Trophoblast cell (in vitro differentiated cells and primary cell): ENCODE results near the gene MCF2L2.

Experiments
- DNase-seq, 2 donors: peaks; one replicate each; pipeline ENCODE4 v3.0.0-alpha.2; 2016
- H2AFZ ChIP-seq: 2 replicates; pipeline ENCODE4 v1.6.1; 2013; ENCODE audit warnings: low read length, moderate library complexity, mild to moderate bottlenecking; ENCODE audit not compliant: insufficient read depth, poor library complexity
- H2AK5ac ChIP-seq: 2 replicates; pipeline ENCODE4 v1.6.1; 2013; ENCODE audit warnings: mild to moderate bottlenecking, low read length
- H2BK120ac ChIP-seq: 2 replicates; pipeline ENCODE4 v1.6.1; 2013; ENCODE audit warnings: low read length, mild to moderate bottlenecking, moderate library complexity; ENCODE audit not compliant: insufficient read depth, poor library complexity
- H2BK12ac ChIP-seq: 2 replicates; pipeline ENCODE4 v1.6.1; 2013; ENCODE audit warnings: mild to moderate bottlenecking, low read length, moderate library complexity
- H2BK5ac ChIP-seq: 2 replicates; pipeline ENCODE4 v1.6.1; 2013; ENCODE audit warnings: low read length, low read depth, moderate library complexity, mild to moderate bottlenecking; ENCODE audit not compliant: poor library complexity
- H3K14ac ChIP-seq: 2 replicates; pipeline ENCODE4 v1.6.1; 2013; ENCODE audit warnings: mild to moderate bottlenecking, low read length
- H3K18ac ChIP-seq: 2 replicates; pipeline ENCODE4 v1.6.1; 2013; ENCODE audit warnings: mild to moderate bottlenecking, low read length
- H3K23ac ChIP-seq: 2 replicates; pipeline ENCODE4 v1.6.1; 2013; ENCODE audit warnings: low read length
- H3K27ac ChIP-seq: 2 replicates; pipeline ENCODE4 v1.5.1; 2013; ENCODE audit warnings: low read depth, mild to moderate bottlenecking, inconsistent platforms, low read length, moderate library complexity
- H3K27me3 ChIP-seq: 2 replicates; pipeline ENCODE4 v1.6.1; 2013; ENCODE audit warnings: inconsistent platforms, mild to moderate bottlenecking, low read length, moderate library complexity; ENCODE audit not compliant: insufficient read depth
- H3K36me3 ChIP-seq, 2 experiments: 1 replicate in 1 of 2; 2 replicates in 1 of 2; pipeline ENCODE4 v1.6.1; 2013; ENCODE audit warnings: low read length in 2 of 2, mild to moderate bottlenecking in 2 of 2, moderate library complexity in 1 of 2; ENCODE audit not compliant: insufficient read depth in 2 of 2, control insufficient read depth in 1 of 2
- H3K4ac ChIP-seq: 2 replicates; pipeline ENCODE4 v1.6.1; 2013; ENCODE audit warnings: low read depth, mild to moderate bottlenecking, low read length, moderate library complexity
- H3K4me1 ChIP-seq, 2 experiments: 1 replicate in 1 of 2; 2 replicates in 1 of 2; pipeline ENCODE4 v1.6.1; 2013; ENCODE audit warnings: low read length in 2 of 2, mild to moderate bottlenecking in 2 of 2, moderate library complexity in 1 of 2; ENCODE audit not compliant: insufficient read depth in 2 of 2, control insufficient read depth in 1 of 2
- H3K4me2 ChIP-seq: 2 replicates; pipeline ENCODE4 v1.6.1; 2013; ENCODE audit warnings: inconsistent platforms, mild to moderate bottlenecking, low read length, moderate library complexity
- H3K4me3 ChIP-seq: 2 replicates; pipeline ENCODE4 v1.5.1; 2013; ENCODE audit warnings: mild to moderate bottlenecking, low read depth, low read length, inconsistent platforms
- H3K79me1 ChIP-seq: one replicate; pipeline ENCODE4 v1.6.1; 2013; ENCODE audit warnings: low read length
- H3K79me2 ChIP-seq: 2 replicates; pipeline ENCODE4 v1.6.1; 2013; ENCODE audit warnings: low read length, mild to moderate bottlenecking; ENCODE audit not compliant: control insufficient read depth, insufficient read depth, poor library complexity
- H3K9ac ChIP-seq: 2 replicates; pipeline ENCODE4 v1.6.1; 2013; ENCODE audit warnings: mild to moderate bottlenecking, low read length
- H3K9me3 ChIP-seq: 2 replicates; pipeline ENCODE4 v1.6.1; 2013; ENCODE audit warnings: low read depth, mild to moderate bottlenecking, control low read depth, inconsistent platforms, low read length; ENCODE audit not compliant: insufficient read depth
- H4K12ac ChIP-seq: 2 replicates; pipeline ENCODE4 v1.6.1; 2013; ENCODE audit warnings: low read depth, mild to moderate bottlenecking, low read length, moderate library complexity
- H4K8ac ChIP-seq: 2 replicates; pipeline ENCODE4 v1.6.1; 2013; ENCODE audit warnings: low read depth, mild to moderate bottlenecking, low read length, moderate library complexity
- H4K91ac ChIP-seq: one replicate; pipeline ENCODE4 v1.6.1; 2013; ENCODE audit warnings: low read depth, mild to moderate bottlenecking, low read length, moderate library complexity
- WGBS: extraction: QIAGEN DNeasy Blood & Tissue Kit; methylation state at CpG from one replicate; pipeline ENCODE4 v1.1.7; 2013; ENCODE audit warnings: missing lambda C conversion rate; ENCODE audit not compliant: insufficient read length, insufficient coverage; ENCODE audit errors: extremely low coverage; 5-methylcytosine and 5-hydroxymethylcytosine counted together

The MCF2L2 gene

GRCh38 chr3:183213415-183214276 is 214.8 kb downstream of the MCF2L2 start:
- no peak overlapping the region for H2BK5ac ChIP-seq
- no peaks in the 10 kb centered on the region for H3K27me3 ChIP-seq
- no peaks in the 10 kb centered on the region for H3K36me3 ChIP-seq
- peaks cover 0 to 4% of the 10 kb centered on the region in 2 experiments for H3K4me1 ChIP-seq
- H2BK12ac ChIP-seq, result no peak overlapping the region
- WGBS, result no CpG with 5 or more reads among the region's 3 CpGs
- no peak overlapping the region for H4K91ac ChIP-seq
- H4K12ac ChIP-seq, result no peak overlapping the region
- no peak overlapping the region for H3K4me2 ChIP-seq
- H2AFZ ChIP-seq, result no peak overlapping the region
- no peak overlapping the region for H4K8ac ChIP-seq
- no peak overlapping the region for H2AK5ac ChIP-seq
- no peaks in the 10 kb centered on the region for H3K79me1 ChIP-seq
- H3K14ac ChIP-seq, result no peak overlapping the region
- H3K79me2 ChIP-seq, result no peaks in the 10 kb centered on the region
- no peaks in the 10 kb centered on the region for H3K9me3 ChIP-seq
- no peak overlapping the region for H2BK120ac ChIP-seq
- no peak overlapping the region for H3K23ac ChIP-seq
- no peak overlapping the region for H3K4me3 ChIP-seq
- no peak overlapping the region for H3K27ac ChIP-seq
- no peak overlapping the region for H3K18ac ChIP-seq
- no peak overlapping the region for H3K9ac ChIP-seq
- no peak for DNase-seq
- no peak overlapping the region for H3K4ac ChIP-seq

- Histone ChIP-seq H3K79me2 (no peaks in the 10 kb centered on the region), H3K4me2 (no peak overlapping the region), H3K27me3 (no peaks in the 10 kb centered on the region), H3K9ac (no peak overlapping the region), H2BK12ac (no peak overlapping the region), H4K12ac (no peak overlapping the region), H3K79me1 (no peaks in the 10 kb centered on the region), H2AFZ (no peak overlapping the region), H2BK120ac (no peak overlapping the region), H3K9me3 (no peaks in the 10 kb centered on the region), H3K27ac (no peak overlapping the region), H4K8ac (no peak overlapping the region), H2AK5ac (no peak overlapping the region), H3K4ac (no peak overlapping the region), H3K36me3 (no peaks in the 10 kb centered on the region), H3K14ac (no peak overlapping the region), H2BK5ac (no peak overlapping the region), H3K18ac (no peak overlapping the region), H3K23ac (no peak overlapping the region), H3K4me3 (no peak overlapping the region), H4K91ac (no peak overlapping the region), H3K4me1 (peaks cover 0 to 4% of the 10 kb centered on the region in 2 experiments)
- no peak for DNase-seq
- WGBS, result no CpG with 5 or more reads among the region's 7 CpGs
Measured at GRCh38 chr3:183212565-183212964, 215.9 kb downstream of the MCF2L2 start.

DNA sequence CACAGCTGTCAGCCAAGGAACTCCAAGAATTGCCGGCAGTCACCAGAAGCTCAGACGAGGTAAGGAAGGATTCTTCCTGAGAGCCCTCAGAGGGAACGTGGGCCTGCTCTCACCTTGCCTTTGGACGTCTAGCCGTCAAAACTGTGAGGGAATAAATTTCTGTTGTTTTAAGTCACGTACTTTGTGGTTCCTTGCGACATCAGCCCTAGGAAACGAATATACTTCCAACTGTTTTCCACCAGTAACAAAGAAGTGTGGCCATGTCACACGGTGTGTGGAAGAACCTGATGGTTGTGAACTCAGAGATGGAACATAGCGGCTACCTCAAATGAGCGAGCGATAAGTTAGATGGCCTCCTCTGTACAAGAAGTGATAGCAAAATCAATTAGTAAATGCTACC is 216.3 kb downstream of the MCF2L2 start:
- Histone ChIP-seq H3K18ac (no peak overlapping the region), H3K27me3 (no peaks in the 10 kb centered on the region), H4K12ac (no peak overlapping the region), H3K79me1 (no peaks in the 10 kb centered on the region), H2BK12ac (no peak overlapping the region), H3K9ac (no peak overlapping the region), H3K4ac (no peak overlapping the region), H3K9me3 (no peaks in the 10 kb centered on the region), H3K79me2 (no peaks in the 10 kb centered on the region), H2BK120ac (no peak overlapping the region), H2AK5ac (no peak overlapping the region), H2BK5ac (no peak overlapping the region), H3K27ac (no peak overlapping the region), H4K8ac (no peak overlapping the region), H3K4me1 (peaks cover 0 to 4% of the 10 kb centered on the region in 2 experiments), H3K4me2 (no peak overlapping the region), H3K4me3 (no peak overlapping the region), H4K91ac (no peak overlapping the region), H3K14ac (no peak overlapping the region), H2AFZ (no peak overlapping the region), H3K36me3 (no peaks in the 10 kb centered on the region), H3K23ac (no peak overlapping the region)
- no peak for DNase-seq
- no CpG with 5 or more reads among the region's 12 CpGs for WGBS

DNA sequence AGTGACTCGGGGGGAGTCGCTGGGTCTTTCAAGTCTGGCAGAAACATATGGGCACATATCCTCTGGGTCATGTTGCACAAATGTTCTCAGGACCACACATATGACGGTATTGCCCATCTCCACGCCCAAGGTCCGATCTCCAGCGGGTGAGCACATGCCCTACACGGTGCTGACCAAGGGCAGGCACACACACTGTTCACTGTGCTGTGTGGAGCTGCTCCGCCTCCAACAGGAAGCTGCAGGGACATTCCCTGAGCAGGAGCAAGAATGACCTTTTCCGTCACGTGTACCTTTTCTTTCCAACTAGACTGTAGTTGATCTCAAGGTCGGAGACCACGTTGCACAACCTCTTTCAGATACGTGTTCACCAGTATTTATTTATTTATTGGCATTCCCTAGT is 217.1 kb downstream of the MCF2L2 start:
- no peak overlapping the region for H3K27ac ChIP-seq
- WGBS, result no CpG with 5 or more reads among the region's 13 CpGs
- no peaks in the 10 kb centered on the region for H3K9me3 ChIP-seq
- H3K9ac ChIP-seq, result no peak overlapping the region
- H4K8ac ChIP-seq, result no peak overlapping the region
- H3K4me2 ChIP-seq, result no peak overlapping the region
- no peak overlapping the region for H3K18ac ChIP-seq
- no peak overlapping the region for H2AK5ac ChIP-seq
- no peak overlapping the region for H3K4me3 ChIP-seq
- H3K14ac ChIP-seq, result no peak overlapping the region
- no peak overlapping the region for H2AFZ ChIP-seq
- H4K12ac ChIP-seq, result no peak overlapping the region
- H3K79me2 ChIP-seq, result no peaks in the 10 kb centered on the region
- H2BK12ac ChIP-seq, result no peak overlapping the region
- H4K91ac ChIP-seq, result no peak overlapping the region
- H3K27me3 ChIP-seq, result no peaks in the 10 kb centered on the region
- H3K79me1 ChIP-seq, result no peaks in the 10 kb centered on the region
- no peak overlapping the region for H2BK5ac ChIP-seq
- no peak overlapping the region for H2BK120ac ChIP-seq
- H3K4me1 ChIP-seq, result peaks cover 0 to 4% of the 10 kb centered on the region in 2 experiments
- DNase-seq, result peak in 1 of 2 donors; percentile 26
- H3K4ac ChIP-seq, result no peak overlapping the region
- no peaks in the 10 kb centered on the region for H3K36me3 ChIP-seq
- no peak overlapping the region for H3K23ac ChIP-seq
